MM.1S (cell line): ENCODE results near the gene AMELX.

Experiments used
- DNase-seq: peaks from one replicate; pipeline ENCODE4 v3.0.0-alpha.2; 2015
- H2AFZ ChIP-seq: fragments of 300-600 bp; sonication (generic); 2 replicates; pipeline ENCODE4 v1.6.0; 2016; ENCODE audit warnings: antibody characterized with exemption, low read length
- H3F3A ChIP-seq: fragments of 300-600 bp; sonication (generic); 2 replicates; pipeline ENCODE4 v1.6.1; 2016; ENCODE audit warnings: mild to moderate bottlenecking, antibody characterized with exemption, low read length, moderate library complexity, mixed read lengths; ENCODE audit not compliant: insufficient read depth
- H3K27ac ChIP-seq: fragments of 300-600 bp; sonication (generic); 2 replicates; pipeline ENCODE4 v1.5.1; 2016; ENCODE audit warnings: mild to moderate bottlenecking, low read length
- H3K27me3 ChIP-seq: fragments of 300-600 bp; sonication (generic); replicated peaks from 2 replicates; pipeline ENCODE4 v1.6.0; 2016; ENCODE audit warnings: low read length; ENCODE audit not compliant: insufficient read depth
- H3K36me3 ChIP-seq: fragments of 300-600 bp; sonication (generic); replicated peaks from 2 replicates; pipeline ENCODE4 v1.6.1; 2016; ENCODE audit warnings: mild to moderate bottlenecking, low read length, mixed read lengths; ENCODE audit not compliant: insufficient read depth
- H3K4me1 ChIP-seq: fragments of 300-600 bp; sonication (generic); 2 replicates; pipeline ENCODE4 v1.6.1; 2016; ENCODE audit warnings: low read length, mixed read lengths
- H3K4me2 ChIP-seq: fragments of 300-600 bp; sonication (generic); 2 replicates; pipeline ENCODE4 v1.6.0; 2016; ENCODE audit warnings: low read depth, low read length
- H3K4me3 ChIP-seq: fragments of 300-600 bp; sonication (generic); 2 replicates; pipeline ENCODE4 v1.5.1; 2016; ENCODE audit warnings: low read length, mixed read lengths
- H3K79me2 ChIP-seq: fragments of 300-600 bp; sonication (generic); 2 replicates; pipeline ENCODE4 v1.6.1; 2016; ENCODE audit warnings: mixed run types, low read length, mixed read lengths
- H3K9ac ChIP-seq: fragments of 300-600 bp; sonication (generic); 2 replicates; pipeline ENCODE4 v1.6.1; 2016; ENCODE audit warnings: low read length, mixed read lengths
- H3K9me2 ChIP-seq: fragments of 300-600 bp; sonication (generic); replicated peaks from 2 replicates; pipeline ENCODE4 v1.6.1; 2016; ENCODE audit warnings: mild to moderate bottlenecking, low read length, mixed read lengths; ENCODE audit not compliant: insufficient read depth
- H3K9me3 ChIP-seq: fragments of 300-600 bp; sonication (generic); replicated peaks from 2 replicates; pipeline ENCODE4 v1.6.1; 2016; ENCODE audit warnings: mild to moderate bottlenecking, low read length, mixed read lengths; ENCODE audit not compliant: insufficient read depth
- H4K20me1 ChIP-seq: fragments of 300-600 bp; sonication (generic); 2 replicates; pipeline ENCODE4 v1.6.1; 2016; ENCODE audit warnings: mild to moderate bottlenecking, low read length, moderate library complexity, mixed read lengths; ENCODE audit not compliant: insufficient read depth
- EZH2 ChIP-seq: fragments of 300-600 bp; sonication (generic); optimal IDR thresholded peaks from 2 replicates; pipeline ENCODE3; 2017; ENCODE audit warnings: low read depth, mild to moderate bottlenecking, antibody characterized with exemption, low read length, mixed read lengths
- EZH2phosphoT487 ChIP-seq: fragments of 300-600 bp; sonication (generic); IDR thresholded peaks from 2 replicates; pipeline ENCODE4 v1.6.1; 2018; ENCODE audit warnings: antibody characterized with exemption, low read length
- TF ChIP-seq, protein P1 (sequence below): fragments of 300-600 bp; sonication (generic); IDR thresholded peaks from 2 replicates; pipeline ENCODE4 v1.5.1; 2016; ENCODE audit warnings: antibody characterized with exemption, low read length, mixed read lengths

AMELX gene

DNA sequence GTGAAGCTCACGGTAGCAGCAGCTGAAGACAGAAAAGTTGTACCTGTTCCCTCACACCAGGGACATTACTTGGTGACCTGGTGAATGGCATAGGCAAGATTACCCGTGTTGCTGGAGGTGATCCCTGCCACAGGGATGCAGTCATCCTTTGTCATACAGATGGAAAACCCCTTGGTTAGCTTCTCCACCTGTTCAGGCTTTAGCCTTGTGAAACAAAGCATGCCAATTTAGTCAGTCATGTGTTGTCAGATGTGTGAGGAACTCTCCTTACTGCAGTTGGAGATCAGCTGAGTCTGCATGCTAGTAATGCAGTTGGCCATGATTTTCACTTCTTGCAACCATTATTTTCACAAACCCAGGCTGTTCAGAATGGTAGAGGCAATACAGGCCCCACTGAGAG, 41.0 kb downstream of the AMELX start:
- no peak overlapping the region for H3K4me3 ChIP-seq
- no peak overlapping the region for H3K4me2 ChIP-seq
- TF ChIP-seq EZH2 (no peak), EZH2phosphoT487 (no peak)
- TF ChIP-seq, protein P1, sequence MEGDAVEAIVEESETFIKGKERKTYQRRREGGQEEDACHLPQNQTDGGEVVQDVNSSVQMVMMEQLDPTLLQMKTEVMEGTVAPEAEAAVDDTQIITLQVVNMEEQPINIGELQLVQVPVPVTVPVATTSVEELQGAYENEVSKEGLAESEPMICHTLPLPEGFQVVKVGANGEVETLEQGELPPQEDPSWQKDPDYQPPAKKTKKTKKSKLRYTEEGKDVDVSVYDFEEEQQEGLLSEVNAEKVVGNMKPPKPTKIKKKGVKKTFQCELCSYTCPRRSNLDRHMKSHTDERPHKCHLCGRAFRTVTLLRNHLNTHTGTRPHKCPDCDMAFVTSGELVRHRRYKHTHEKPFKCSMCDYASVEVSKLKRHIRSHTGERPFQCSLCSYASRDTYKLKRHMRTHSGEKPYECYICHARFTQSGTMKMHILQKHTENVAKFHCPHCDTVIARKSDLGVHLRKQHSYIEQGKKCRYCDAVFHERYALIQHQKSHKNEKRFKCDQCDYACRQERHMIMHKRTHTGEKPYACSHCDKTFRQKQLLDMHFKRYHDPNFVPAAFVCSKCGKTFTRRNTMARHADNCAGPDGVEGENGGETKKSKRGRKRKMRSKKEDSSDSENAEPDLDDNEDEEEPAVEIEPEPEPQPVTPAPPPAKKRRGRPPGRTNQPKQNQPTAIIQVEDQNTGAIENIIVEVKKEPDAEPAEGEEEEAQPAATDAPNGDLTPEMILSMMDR = no peak
- DNase-seq = peak; percentile 18
- peaks cover 40% of the 10 kb centered on the region for H3K4me1 ChIP-seq
- H3K9me2 ChIP-seq = no peaks in the 10 kb centered on the region
- no peak overlapping the region for H3K9ac ChIP-seq
- H3K27me3 ChIP-seq = no peaks in the 10 kb centered on the region
- peaks cover 8% of the 10 kb centered on the region for H3F3A ChIP-seq
- no peak overlapping the region for H3K27ac ChIP-seq
- no peaks in the 10 kb centered on the region for H4K20me1 ChIP-seq
- no peaks in the 10 kb centered on the region for H3K36me3 ChIP-seq
- H3K79me2 ChIP-seq = peaks cover 60% of the 10 kb centered on the region
- no peaks in the 10 kb centered on the region for H3K9me3 ChIP-seq
- no peak overlapping the region for H2AFZ ChIP-seq

DNA sequence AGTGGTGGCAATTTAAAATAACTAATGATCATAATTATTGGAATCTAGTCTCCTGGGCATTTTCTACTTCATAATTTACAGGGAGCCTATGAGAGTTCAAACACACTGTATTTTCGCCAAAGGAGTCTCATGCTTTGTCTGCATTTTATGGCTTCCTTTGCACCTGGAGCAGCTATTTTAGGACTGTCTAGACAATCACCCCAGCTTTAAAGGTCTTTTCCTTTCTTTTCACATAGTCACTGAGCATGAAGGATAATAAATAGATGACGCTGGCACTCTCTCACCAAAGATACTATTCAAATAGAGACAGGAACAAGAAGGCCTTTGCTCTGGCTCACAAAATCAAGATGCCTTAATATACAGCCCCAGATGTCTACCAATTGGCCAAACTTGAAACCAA, 43.0 kb downstream of the AMELX start:
- Histone ChIP-seq H2AFZ (no peak overlapping the region), H4K20me1 (no peaks in the 10 kb centered on the region), H3K9ac (peak overlapping the region; percentile 28; the same call in 1 of the 2 replicates), H3K27ac (peak overlapping the region; percentile 84), H3K4me1 (peaks cover 40% of the 10 kb centered on the region), H3K79me2 (peaks cover 54% of the 10 kb centered on the region), H3K9me3 (no peaks in the 10 kb centered on the region), H3K9me2 (no peaks in the 10 kb centered on the region), H3K4me2 (peak overlapping the region; percentile 62; the same call in 1 of the 2 replicates), H3K27me3 (no peaks in the 10 kb centered on the region), H3F3A (peaks cover 8% of the 10 kb centered on the region), H3K4me3 (no peak overlapping the region), H3K36me3 (no peaks in the 10 kb centered on the region)
- TF ChIP-seq EZH2 = no peak
- no peak for TF ChIP-seq EZH2phosphoT487
- TF ChIP-seq, protein P1 = no peak
- peak; percentile 77 for DNase-seq

DNA sequence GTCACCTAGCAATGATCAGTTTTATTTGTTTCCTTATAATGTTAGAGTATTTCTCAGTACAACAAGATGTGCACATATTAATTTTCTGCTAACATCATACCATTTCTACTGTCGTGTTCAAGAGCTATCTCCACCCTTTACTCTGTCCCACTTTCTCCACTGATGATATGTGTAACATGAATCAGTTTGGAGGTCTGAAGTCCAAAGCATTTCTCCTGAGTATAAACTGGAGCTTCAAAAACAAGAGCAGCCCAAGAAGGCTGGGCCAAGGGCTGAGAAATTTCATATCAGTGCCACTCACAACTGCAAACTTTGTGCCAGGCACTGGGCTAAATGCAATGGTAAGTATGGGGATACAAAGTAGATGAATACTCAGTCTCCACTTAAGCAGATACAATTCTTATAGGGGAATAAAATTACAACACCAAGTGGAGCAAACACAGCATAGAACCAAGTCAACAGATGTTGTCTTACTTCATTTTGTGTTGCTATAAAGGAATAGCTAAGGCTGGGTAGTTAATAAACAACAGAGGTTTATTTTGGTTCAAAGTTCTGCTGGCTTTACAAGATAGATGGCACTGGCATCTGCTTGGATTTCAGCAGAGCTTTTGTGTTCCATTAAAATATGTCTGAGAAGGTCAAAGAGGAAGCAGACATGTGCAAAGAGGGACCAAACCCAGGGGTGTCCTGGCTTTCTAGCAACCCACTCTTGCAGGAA, 44.2 kb downstream of the AMELX start:
- Histone ChIP-seq H4K20me1 (no peaks in the 10 kb centered on the region), H3K27me3 (no peaks in the 10 kb centered on the region), H3K79me2 (peaks cover 55% of the 10 kb centered on the region), H3K9ac (no peak overlapping the region), H3K4me3 (no peak overlapping the region), H3F3A (peaks cover 8% of the 10 kb centered on the region), H3K27ac (peak overlapping the region; percentile 23; the same call in 1 of the 2 replicates), H2AFZ (no peak overlapping the region), H3K9me3 (no peaks in the 10 kb centered on the region), H3K9me2 (no peaks in the 10 kb centered on the region), H3K4me2 (no peak overlapping the region), H3K4me1 (peaks cover 40% of the 10 kb centered on the region), H3K36me3 (no peaks in the 10 kb centered on the region)
- TF ChIP-seq, protein P1 = no peak
- TF ChIP-seq EZH2 (no peak), EZH2phosphoT487 (no peak)
- DNase-seq = no peak
